GM19328 (cell line): ENCODE data around the gene SNX9.
"Not testable (repeated sequence)": the region's sequence is repeated elsewhere in the genome, so short reads cannot be mapped to it uniquely, and the experiment has no call there.

Experiments used
- ATAC-seq: cut with Tn5 transposase; IDR thresholded peaks from one replicate; pipeline ENCODE4 v1.9.1; 2021; ENCODE audit warnings: mild to moderate bottlenecking, moderate library complexity; ENCODE audit not compliant: unreplicated experiment

SNX9 gene

DNA sequence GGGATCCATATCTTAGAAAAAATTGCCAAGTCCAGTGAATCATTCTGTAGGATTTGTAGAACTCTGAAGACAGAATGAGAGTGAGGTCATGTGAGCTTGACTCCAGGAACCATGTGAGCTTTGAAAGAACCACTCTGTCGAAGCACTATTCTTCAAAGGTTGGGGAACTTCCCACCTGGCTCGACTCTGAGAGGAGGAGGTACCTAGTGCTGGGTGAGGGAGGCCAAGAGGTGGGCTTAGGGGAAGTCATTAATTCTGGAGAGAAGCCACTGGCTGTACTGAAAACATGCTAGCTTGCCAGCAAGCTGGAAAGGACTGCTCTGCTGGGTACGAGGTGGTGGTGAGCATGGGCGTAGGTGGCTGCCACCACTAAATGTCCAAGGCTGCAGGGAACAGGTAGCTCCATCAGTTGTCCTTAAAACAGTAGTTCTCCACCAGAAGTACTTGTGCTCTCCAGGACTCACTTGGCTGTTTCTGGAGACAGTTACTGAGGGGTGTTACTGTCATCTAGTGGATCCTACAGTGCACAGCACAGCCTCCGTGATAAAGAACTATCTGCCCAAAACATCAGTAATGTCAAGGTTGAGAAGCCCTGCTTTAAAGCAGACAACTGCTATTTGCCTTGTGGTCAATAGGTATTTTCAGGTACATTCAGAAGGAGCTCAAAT, 124.0 kb downstream of the SNX9 start:
- no peak for ATAC-seq

DNA sequence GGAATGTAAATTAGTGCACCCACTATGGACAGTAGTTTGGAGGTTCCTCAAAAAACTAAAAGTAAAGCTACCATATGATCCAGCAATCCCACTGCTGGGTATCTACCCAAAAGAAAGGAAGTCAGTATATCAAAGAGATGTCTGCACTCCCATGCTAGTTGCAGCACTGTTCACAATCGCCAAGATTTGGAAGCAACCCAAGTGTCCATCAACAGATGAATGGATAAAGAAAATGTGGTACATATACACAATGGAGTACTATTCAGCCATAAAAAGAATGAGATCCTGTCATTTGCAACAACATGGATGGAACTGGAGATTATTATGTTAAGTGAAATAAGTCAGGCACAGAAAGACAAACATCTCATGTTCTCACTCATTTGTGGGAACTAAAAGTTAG, 127.9 kb downstream of the SNX9 start:
- ATAC-seq, result not testable (repeated sequence)

GRCh38 chr6:157951828-157952227, 128.8 kb downstream of the SNX9 start:
- ATAC-seq, result no peak

DNA sequence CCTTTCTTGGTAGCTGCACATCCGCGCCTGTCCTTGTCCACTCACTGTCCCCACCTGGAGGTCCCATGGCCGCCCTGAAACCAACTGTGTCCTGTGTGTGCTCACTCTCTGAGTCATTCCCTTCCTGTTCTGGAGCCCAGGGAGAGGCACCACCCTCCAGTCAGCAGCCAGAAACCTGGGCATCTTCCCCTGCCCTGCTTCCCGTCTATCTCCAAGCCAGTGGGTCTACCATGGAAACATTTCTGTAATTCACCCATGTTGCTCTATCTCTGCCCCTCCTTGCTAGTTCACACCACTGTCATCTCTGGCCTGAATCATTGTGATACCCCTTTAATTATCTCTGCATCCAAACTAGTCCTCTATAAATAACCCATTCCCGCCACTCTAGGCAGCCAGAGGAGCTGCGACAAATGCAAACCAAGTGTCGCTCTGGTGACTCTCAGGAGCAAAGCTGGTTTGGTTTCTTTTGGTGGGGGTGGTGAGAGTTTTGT, 129.9 kb downstream of the SNX9 start:
- ATAC-seq, result no peak

DNA sequence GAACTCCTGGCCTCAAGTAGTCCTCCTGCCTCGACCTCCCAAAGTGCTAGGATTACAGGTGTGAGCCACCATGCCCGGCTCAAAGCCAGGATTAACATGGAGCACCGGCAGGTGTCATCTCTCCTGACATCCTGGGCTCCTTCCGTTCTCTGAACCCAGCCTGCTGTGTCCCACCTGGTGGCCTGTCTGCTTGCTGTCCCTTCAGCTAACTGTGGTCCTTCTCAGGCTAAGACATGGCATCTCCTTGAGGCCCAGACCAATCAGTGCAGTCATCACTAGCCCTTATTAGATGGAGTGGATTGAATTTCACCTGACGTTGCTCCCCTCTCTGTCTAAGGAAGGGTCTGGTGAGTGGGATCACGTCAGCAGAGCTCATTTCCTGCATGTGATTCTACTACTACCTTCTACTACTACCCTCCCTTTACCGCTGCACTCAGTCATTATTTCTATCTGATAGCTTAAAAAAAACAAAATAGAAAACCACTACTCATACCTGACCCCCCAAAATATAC, 130.6 kb downstream of the SNX9 start:
- no peak for ATAC-seq

DNA sequence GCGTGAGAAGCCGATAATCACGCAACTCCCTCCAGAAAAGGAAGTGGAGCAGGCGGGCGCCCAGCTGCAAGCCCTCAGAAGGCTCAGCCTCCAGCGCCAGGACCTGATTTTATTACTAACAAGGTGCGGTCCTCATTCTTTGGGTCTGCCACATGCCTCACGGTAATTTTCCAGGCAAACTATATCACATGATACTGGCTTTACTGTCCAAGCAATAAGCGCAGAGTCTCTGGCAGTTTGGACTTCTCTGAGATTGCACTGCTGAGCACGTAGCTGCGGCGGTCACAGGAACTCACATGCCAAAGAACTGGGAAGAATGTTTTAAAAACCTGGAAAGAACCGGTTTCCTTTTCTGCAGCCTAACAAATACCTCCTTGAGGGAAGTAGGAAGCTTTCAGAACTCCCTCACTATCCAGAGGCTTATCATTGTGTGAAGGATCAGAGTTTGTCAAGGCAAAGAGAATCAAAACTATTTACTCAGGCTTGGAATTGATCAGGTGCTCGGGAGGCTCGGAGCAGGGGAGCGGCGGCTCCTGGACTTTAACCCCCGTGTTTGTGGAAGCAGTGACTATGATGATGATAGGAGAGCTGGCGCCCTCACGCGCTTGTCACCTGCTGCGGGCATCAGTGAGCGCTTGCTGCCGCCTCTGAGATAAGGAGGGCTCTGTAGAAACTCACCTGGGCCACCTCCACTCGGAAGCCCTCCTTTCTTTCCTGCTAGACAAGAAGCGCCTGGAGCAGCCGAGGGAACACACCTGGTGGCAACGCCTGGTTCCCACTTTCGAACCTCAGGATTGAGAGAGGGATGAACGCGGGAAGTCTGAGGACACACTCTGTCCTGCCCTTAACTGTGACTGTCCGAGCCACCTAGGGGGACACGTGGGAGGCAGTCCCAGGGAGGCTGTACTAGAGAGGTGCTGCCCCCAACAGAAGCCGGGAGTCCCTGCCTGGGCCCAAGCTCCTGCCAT, 131.4 kb downstream of the SNX9 start:
- no peak for ATAC-seq

GRCh38 chr6:157955675-157956074, 132.6 kb downstream of the SNX9 start:
- no peak for ATAC-seq

GRCh38 chr6:157956171-157956730, 133.2 kb downstream of the SNX9 start:
- ATAC-seq, result no peak

DNA sequence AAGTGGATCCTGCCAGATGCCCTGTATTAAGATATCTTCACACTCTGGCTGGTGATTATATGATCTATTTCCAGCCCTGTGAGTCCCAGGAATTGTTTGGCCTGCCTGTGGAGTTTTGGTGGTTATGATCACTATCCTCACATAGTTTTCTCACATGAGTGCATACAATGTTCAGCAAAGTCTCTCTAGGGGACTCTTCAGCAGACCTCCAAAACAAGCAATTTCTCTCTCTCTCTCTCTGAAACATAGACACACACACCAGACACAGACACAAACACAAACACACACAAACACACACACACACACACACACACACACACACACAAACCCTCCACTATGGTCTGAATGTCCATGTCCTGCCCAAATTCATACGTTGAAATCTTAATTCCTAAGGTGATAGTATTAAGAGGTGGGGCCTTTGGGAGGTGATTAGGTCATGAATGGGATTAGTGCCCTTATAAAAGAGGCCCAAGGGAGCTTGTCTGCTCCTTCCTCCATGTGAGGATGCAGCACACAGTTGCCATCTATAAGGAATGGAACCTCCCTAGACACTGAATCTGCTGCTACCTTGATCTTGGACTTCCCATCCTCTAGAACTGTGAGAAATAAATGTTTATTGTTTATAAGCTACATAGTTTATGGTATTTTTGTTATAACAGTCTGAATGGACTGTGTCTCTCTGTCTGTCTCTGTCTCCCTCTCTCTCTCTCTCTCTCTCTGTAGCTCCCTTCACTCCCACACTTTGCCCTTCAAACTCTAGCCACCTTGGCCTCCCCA, 136.6 kb downstream of the SNX9 start:
- ATAC-seq, result no peak

- ATAC-seq, result no peak
Observed at GRCh38 chr6:157961153-157961831, 138.2 kb downstream of the SNX9 start.

DNA sequence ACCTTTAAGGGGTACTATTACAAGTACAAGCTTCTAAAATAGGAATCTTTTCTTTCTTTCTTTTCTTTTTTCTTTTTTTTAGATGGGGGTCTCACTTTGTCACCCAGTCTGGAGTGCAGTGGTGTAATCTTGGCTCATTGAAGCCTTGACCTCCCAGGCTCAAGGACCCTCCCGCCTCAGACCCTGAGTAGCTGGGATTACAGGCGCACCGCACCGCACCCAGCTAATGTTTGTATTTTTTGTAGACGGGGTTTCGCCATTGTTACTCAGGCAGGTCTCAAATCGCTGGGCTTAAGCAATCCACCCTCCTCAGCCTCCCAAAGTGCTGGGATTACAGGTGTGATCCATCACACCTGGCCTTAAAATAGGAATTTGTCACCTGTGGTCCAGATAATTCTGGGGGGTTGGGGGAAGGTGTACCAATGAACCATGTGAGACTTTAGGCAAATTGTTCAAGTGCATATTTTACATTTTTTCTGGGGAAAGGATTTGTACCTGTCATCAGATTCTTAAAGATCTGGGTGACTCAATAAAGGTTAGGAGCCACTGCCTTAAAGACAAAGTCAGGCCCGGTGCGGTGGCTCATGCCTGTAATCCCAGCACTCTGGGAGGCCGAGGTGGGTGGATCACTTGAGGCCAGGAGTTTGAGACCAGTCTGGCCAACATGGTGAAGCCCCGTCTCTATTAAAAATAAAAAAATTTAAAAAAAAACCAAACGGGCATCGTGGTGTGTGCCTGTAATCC, 139.0 kb downstream of the SNX9 start:
- no peak for ATAC-seq

DNA sequence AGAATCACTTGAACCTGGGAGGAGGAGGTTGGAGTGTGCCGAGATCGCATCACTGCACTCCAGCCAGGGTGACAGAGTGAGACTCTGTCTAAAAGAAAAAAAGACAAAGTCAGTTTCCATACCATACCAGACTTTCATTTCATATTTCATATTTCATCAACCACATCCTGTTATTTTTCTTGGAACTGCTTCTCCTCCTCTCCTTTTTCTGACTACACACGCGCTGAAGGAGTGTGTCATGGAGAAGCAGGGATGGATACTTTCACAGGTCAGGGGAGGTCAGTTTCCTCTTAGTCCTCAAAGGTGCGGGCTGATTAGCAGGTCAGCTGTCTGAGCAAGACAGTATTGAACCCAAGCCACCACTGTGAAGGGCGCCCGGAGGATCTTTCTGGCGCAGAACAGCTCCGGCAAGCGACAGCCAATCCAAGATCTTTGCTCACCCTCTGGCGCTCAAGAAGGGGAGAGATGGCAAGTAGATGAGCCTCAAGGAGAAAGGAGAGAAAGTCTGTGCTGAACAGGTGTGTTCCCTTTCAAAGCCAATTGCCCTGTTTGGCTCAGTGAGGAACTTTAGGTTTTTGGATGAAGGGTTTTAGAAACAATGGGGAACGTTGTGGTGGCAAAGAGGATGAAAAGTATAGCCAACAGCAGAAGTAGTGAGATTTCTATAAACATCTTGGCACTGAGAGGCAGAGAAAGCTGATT, 139.7 kb downstream of the SNX9 start:
- ATAC-seq, result no peak

DNA sequence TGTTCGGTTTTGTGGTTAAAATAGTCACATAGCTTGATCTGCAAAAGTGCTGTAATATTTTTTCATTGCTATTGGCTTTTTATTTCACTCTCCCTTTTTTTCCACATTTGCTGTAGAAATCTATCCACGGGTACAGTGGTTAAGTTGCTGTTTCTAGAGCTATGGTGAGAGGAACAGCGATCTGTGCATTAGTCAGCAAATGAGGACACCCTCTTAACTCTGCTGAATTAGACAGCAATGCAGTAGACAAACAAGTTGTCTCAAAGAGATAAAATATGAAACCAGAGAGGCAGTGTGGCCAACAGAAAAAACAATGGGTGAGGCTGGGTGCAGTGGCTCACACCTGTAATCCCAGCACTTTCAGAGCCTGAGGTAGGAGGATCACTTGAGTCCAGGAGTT, 141.1 kb downstream of the SNX9 start:
- no peak for ATAC-seq

DNA sequence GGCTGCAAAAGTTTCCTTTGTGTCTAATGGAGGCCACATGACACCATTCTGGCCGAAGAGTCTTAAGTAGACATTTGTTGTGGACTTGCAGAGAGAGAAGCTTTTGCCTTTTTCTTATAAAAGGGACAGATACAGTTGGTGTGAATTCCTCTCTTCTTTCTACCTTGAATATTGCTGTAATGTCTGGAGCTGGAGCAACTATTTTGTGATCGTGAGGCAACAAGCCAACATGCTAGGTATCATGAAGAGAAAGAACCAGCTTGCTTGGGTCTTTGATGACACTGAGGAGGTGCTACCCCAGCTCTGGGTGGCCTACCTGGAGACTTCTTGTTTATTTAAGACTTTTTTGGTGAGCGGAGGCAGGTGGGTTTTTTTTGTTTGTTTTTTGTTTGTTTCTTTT, 142.3 kb downstream of the SNX9 start:
- no peak for ATAC-seq

- ATAC-seq, result no peak
Observed at GRCh38 chr6:157966589-157966977, 143.5 kb downstream of the SNX9 start.

GRCh38 chr6:157967020-157967419, 144.0 kb downstream of the SNX9 start:
- no peak for ATAC-seq

DNA sequence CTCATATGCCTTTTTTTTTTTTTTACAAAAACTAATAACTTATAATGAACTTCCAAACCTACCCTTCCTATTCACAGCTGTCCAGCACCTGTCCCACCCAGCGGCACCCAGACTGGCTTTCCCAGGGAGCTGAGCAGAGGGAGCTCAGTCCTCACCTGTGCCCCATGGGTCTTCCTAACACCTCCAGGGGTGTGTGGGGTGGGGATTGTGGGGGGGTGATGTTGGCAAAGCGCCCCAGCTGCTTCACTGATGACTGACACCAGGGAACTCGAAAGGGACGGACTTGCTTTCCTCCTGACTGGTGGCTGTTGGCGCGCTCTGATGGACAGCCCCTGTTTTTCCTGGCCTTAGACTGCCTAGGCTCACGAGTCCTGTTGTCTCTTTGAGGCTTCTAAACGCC, 144.4 kb downstream of the SNX9 start:
- ATAC-seq, result no peak

DNA sequence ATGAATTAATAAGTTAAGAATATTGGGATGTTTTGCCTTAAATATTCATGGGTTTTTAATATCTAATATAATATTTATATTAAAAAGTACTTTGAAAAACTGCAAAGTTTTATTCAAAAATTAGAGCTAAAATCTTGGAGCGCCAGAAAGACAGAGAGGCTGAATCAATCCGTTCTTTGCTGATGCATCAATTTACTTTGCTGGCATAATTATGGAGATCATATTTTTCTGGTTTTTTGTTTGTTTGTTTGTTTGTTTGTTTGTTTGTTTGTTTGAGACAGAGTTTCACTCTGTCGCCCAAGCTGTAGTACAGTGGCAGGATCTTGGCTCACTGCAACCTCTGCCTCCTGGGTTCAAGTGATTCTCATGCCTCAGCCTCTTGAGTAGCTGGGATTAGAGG, 149.1 kb downstream of the SNX9 start:
- not testable (repeated sequence) for ATAC-seq

DNA sequence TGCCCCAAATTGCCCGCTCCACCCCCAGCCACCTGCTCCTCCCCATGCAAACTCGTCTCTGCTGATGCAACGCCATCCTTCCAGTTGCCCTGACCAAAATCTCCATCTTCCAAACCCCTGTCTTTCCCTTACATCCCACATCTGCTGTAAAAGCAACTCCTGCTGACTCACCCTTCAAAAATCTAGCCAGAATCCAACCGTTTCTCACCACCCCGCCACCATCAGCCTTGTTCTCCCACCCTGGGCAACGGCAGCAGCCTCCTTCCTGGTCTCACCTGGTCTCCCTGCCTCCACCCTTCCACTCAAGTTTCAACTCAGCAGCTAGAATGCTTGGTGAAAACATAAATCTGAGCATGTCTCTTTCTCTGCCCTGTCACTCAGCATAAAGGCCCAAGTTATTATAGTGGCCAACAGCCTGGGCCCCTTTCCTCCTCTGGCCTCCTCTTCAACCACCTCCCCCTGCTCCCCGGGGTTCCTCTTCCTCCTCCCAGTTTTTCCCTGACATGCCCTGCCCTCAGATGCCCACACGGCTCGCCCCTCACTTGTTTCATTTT, 151.4 kb downstream of the SNX9 start:
- no peak for ATAC-seq
